DMS79 (cell line): Measurements from ENCODE around the gene HNF1B.
"Not testable (repeated sequence)": the region's sequence is repeated elsewhere in the genome, so short reads cannot be mapped to it uniquely, and the experiment has no call there.

ENCODE experiments used
- DNase-seq: peaks from one replicate; lab custom pipeline; 2025; lab: John Stamatoyannopoulos, UW

HNF1B gene

DNA sequence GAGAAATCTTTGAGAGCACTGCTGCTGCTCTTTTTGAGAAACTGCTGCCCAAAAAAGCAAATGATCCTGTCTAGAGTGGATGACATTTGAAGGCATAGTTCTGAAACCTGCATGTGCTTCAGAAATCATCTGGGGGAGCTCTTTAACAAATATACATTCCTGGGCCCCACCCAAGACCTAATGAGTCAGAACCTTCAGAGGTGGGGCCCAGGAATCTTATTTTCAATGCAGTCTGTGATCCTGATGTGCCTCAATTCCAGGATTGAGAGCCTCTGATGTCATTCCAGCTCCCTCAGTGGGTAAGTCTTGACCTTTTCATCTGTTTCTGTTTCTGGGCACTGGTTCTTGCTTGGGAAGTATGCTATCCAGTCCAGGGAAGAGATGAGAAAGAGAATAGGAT is 42.3 kb downstream of the HNF1B start:
- DNase-seq = no peak

DNA sequence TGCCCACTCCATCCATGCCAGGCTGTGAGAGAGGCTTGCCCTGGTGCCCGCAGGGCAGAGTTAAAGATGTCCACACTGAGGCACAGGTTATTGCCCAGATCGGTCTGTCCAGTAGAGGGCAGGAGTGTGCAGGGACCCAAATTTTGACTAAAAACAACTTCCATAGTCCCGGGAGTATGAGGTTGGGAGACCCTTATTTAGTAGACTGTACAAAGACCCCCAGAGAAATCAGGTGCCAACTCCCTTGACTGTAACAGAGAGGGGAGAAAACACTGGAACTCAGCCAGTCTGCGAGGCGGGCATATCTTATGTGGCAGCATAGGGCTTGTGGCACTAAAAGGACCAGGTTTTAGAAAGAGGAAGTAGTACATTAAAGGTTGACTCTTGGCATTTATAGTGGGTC is 43.4 kb downstream of the HNF1B start:
- DNase-seq = no peak

DNA sequence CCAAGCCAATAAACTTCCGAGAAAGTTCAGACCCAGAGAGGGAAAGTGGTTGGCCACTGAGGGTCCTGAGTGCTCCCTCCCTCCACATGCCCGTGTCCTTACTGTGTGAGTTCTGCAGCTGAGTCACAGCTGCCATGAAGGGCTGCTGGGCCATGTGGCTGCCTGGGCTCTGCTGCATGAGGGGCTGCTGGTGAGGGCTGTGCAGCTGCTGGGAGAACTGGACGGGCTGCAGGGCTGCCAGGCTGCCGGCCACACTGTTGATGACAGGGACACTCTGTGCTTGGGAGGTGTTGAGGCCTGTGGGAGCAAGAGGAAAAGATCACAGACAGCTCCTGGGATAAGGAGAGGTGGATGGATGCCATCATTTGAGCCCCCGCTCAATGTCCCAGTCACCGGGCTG is 44.0 kb downstream of the HNF1B start:
- no peak for DNase-seq

DNA sequence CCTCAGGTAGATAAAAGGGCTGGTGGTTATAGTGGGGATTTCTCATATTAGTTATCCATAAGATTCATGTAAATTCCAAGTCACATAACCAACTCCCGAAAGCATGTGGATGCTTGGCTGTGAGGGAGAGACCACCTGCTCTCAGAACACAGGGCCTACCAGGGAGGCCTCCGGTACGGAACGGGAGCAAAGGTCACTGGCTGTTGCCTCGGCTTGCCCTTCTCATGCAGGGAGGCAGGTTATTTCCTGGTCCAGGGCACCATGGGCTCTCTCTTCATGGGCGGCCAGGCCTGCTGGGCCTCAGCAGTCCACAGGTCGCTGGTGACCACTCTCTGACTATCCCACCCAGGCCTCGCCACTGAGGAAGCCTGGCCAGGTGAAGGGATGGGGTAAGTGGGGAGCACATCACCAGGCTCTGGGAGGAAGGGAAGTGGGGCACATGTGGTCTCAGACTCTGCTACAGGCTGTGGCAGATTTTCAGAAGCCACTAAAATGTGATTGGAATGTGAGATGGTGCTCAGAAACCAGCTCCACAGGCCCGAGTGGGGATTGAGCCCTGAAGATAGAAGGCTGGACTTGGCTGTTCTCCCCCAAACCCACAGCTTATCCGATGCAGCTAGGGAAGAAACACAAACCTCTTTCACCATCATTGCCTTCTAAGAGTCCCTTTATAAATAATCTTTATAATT is 45.4 kb downstream of the HNF1B start:
- no peak for DNase-seq

- DNase-seq = no peak
These were observed 46.0 kb downstream of the HNF1B start for GRCh38 chr17:37698911-37699255.

DNA sequence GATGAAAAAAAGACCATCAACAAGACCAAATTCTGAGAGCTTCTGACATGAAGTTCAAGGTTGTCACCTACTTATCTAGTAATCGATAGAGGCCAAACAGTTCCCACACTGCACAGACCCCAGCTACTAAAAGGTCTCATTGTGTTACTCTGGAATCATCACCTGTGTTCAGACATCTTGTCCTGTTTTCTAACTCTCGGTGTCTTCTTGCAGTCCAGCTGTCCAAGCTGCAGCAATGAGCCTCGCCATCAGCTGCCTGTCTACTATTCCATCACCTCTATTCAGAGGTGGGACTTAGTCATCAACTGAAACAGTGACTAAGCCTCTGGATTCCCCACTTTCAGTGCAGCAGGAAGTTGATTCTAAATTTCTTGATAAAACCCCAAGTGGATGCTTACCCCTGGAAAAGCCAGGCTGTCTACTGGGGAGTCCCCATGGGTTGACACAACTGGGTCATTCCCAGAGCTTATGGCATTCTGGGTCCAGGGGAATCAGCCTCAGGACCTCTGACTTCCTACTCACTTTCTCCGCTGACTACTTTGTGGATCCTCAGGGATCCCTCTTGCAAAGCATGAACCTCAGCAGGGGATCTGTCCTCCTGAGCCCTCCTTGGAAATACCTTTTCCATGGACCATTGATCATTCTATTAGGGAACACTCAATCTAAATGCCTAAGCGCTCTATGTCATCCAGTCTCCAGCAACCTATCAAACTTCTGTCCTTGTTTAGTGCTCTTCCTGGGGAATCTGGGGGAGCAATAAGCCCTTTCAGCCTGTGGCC is 46.5 kb downstream of the HNF1B start:
- no peak for DNase-seq

- no peak for DNase-seq
These were observed 47.5 kb downstream of the HNF1B start for GRCh38 chr17:37697381-37697780.

DNA sequence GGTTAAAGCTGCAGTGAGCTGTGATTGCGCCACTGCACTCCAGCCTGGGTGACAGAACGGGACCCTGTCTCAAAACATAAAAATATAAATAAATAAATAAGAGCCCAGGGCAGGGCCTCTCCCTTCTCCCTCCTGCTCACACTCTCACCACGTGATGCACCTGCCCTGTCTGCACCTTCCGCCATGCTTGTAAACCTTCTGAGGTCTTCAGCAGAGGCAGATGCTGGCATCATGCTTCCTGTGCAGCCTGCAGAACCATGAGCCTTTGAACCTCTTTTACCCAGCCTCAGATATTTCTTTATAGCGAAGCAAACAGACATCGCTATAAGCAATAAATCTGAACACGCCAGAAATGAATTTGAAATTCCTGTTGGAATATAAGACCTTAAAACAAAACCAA is 48.5 kb downstream of the HNF1B start:
- DNase-seq = no peak

DNA sequence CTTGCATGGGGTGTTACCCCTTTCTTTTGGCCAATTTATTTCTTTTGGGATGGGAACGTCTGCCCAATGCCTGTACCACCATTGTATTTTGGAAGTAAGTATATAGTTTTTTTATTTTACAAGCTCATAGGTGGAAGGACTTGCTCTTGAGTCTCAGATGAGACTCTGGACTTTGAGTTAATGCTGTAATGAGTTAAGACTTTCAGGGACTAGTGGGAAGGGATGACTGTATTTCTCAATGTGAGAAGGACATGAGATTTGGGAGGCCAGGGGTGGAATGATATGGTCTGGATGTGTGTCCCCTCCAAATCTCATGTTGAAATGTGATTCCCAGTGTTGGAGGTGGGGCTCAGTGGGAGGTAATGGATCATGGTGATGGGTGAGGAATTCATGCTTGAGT is 49.1 kb downstream of the HNF1B start:
- DNase-seq = no peak

GRCh38 chr17:37694734-37695133 is 50.1 kb downstream of the HNF1B start:
- no peak for DNase-seq

DNA sequence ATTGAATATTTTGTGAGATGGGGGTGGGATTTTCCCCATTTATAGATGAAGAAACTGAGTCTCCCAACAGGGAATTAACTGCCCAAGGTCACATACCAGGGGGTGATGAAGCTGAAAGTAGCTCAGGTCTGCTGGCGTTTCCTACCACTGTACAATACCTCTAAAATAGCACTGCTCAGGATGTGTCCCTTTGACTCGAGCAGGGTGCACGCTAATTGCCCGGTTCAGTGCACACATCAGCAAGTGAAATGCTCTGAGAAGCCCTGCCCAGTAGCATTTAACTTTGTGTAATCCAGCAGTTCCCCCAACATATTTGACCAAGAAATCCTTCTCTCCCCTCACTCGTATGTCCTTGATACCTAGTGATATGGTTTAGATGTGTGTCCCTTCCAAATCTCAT is 51.5 kb downstream of the HNF1B start:
- DNase-seq = no peak

GRCh38 chr17:37691807-37692206 is 53.1 kb downstream of the HNF1B start:
- DNase-seq = no peak

DNA sequence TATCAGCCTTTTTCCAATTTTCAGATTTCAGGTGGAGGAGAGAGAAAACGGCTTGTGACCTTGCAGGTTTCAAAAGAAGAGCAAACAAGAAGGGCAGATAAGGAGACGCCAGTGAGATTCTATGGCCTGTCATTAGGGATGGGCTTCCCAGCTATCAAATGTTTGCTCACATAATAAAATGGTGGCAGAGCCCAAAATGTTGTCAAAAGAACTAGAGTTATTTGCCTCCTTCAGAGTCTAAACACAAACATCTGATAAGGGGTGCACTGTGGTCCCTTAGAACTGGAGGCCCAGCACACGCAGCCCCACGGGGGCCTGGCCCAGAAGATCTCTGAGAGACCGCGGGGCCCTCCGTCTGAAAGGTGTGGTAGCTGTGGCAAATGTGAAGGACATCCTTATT is 55.5 kb downstream of the HNF1B start:
- no peak for DNase-seq

DNA sequence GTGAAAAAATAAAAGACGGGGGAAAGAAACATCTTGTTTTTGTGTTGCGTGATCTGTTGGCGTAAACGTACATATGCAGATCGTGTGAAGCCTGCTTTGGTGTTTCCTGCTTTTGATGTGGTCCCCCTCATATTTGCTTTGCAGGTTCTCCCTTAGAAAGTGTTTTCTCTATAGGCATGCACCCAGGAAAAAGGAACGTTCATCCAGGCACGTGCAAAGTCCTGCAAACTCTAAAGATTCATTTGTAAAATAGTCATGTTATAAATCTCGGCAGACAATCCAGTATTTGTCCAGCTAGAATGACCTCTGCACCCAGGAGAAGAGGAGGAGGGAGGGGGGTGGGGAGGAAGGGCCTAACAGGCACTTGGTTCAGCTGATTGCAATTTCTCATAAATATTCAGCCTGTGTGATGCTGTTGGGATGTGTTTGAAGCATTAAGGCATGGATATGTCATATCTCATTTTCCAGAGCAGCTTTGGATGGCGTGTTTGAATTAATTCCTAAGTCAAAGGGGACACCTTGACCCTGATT is 61.3 kb downstream of the HNF1B start:
- no peak for DNase-seq

DNA sequence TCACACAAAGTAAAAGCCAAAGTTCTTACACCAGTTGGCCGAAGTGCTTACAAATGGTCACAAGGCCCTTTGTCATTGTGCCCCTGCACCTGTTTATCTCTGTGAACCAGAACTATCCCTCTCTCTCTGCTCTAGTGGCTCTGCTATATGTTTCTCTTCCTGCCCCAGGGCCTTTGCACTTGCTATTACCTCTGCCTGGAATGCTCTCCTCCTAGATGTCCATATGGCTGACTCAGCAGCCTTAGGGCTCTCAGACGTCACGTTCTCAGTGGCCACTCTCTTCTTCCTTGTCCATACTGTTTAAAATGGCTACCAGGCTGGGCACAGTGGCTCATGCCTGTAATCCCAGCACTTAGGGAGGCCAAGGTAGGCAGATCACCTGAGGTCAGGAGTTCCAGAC is 62.9 kb downstream of the HNF1B start:
- no peak for DNase-seq

- not testable (repeated sequence) for DNase-seq
These were observed 64.9 kb downstream of the HNF1B start for GRCh38 chr17:37679995-37680394.

DNA sequence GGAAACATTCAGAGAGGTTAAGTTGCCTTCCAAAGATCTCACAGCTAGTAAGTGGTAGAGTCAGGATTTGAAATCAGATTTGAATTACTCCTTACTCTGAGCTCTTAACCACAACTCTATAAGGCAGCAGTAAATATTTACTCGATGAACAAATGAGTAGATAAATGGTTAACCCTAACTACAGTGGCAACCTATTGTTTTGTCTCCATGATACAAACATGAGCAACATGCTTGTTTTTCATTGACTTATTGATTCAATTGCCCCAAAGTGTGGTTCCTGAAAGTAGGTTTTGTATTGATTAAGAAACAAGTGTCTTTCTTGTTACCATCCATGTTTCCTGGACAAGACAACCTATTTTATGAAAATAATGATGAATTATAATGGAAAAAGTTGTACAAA is 66.8 kb downstream of the HNF1B start:
- no peak for DNase-seq

DNA sequence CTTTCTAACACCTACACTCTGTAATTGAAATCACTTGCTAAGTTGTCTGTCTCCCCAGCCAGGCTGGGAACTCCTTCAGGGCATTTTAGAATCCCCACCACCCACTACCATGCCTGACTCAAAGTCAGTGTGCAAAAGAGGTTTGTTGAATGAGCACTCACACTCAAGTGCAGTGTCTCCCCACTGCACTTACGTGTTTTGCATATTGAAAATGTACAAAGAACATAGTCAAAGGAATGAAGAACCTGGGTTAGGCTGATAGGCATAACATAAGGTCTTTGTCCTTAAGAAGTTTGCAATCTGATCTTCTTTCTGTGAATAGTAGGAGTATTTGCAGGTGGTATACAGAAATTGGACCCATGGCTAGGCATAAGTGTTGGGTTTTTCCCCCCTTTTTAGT is 67.8 kb downstream of the HNF1B start:
- DNase-seq = no peak

- DNase-seq = peak; percentile 37
These were observed 68.5 kb downstream of the HNF1B start for GRCh38 chr17:37676115-37676925.

GRCh38 chr17:37674511-37674910 is 70.3 kb downstream of the HNF1B start:
- DNase-seq = no peak

GRCh38 chr17:37673386-37673785 is 71.5 kb downstream of the HNF1B start:
- DNase-seq = no peak

- DNase-seq = no peak
These were observed 72.2 kb downstream of the HNF1B start for GRCh38 chr17:37672548-37673078.
